Measurements from ENCODE around the gene OR9Q1.
"Not testable (repeated sequence)": the region's sequence is repeated elsewhere in the genome, so short reads cannot be mapped to it uniquely, and the experiment has no call there.

Gene OR9Q1

GRCh38 chr11:58135171-58135570 lies 111.5 kb downstream of the OR9Q1 start:
- no peak for DNase-seq (ENCODE audit: low spot score)

- no peak for DNase-seq (ENCODE audit: low spot score)
Observed at GRCh38 chr11:58142761-58143160, 119.1 kb downstream of the OR9Q1 start.

DNA sequence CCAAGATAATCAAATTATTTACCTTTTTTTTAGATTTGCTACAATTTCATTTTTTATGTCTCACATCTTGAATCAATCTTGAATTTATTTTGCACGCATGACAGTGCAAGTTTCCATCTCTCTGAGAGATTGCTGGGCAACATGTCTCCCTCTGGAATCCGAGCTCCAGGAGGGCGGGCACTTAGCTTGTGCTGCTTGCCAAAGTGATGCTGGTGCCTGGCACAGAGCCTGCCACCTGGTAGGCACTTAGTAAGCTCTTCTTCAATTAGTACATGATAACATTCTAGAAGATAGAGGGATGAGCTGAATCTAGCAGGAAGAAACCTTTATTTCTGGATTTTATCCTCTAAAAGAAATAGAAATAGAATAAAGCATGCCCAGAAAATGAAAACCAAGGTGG lies 129.1 kb downstream of the OR9Q1 start:
- no peak for DNase-seq (ENCODE audit: low spot score)

DNA sequence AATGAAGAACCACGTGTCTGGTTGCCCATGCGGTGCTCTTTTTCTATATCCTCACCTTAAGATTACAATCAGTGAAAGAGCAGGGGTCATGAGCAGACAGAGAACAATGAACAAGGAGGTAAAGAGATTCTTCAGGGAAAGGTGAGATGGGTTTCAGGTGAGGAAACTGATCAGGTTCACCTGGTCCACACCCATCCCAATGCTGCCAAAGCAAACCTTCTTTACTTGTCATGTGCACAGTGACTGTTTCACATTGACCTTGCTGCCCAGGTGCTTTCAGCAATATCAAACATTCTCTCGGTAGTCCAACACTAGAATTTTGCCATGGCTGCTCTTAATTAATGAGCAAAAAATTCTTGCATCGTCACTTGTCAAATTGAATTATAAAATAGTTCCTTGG lies 140.7 kb downstream of the OR9Q1 start:
- no peak for DNase-seq (ENCODE audit: low spot score)

DNA sequence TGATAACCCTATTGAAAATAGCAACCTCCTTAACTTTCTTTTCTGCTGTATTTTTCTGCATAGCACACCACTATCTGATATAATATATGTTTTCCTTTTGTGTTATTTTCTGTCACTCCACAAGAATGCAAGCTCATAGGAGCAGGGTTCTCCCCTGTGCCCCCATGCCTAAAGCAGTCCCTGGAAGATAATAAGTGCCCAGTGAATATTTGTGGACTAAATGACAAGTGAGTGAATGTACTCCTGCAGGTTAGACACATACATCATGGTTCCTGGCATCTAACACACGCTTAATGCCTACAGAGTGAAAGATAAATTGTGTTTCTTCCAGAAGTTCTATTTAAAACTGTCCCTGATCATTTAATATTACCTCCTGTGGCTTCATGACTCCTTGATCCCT lies 141.3 kb downstream of the OR9Q1 start:
- DNase-seq (ENCODE audit: low spot score), result no peak

- DNase-seq (ENCODE audit: low spot score), result no peak
Observed at GRCh38 chr11:58165504-58166106, 141.9 kb downstream of the OR9Q1 start.

DNA sequence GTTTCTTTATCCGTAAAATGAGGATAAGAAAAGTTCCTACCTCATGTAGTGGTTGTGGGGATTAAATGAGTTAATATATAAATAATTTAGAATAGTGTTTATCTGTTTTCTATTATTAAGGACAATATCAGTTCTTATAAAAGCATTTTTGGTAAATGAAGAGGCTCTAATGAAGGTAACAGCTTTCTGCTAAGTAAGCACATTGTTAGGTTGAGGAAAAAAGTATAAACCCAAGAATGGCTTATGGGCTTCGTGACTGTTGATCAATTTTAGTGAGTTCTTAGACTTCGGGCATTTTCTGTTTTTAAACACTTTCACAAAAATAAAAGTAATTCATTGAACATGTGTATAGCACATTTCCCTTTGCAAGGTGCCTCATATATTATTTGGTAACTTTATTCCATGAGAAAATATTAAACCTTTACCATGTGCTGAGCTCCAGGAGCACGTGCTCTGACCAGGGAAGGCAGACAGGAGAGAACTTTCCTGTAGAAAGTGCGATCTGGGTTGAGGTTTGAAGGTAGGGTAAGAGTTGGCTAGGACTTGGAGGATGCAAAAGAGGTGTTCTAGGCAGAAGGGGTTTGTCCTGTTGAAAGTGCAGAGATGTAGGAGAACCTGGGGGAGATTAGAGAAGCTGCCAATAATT lies 153.9 kb downstream of the OR9Q1 start:
- DNase-seq (ENCODE audit: low spot score), result no peak

- DNase-seq (ENCODE audit: low spot score), result no peak
Observed at GRCh38 chr11:58178444-58178843, 154.8 kb downstream of the OR9Q1 start.

DNA sequence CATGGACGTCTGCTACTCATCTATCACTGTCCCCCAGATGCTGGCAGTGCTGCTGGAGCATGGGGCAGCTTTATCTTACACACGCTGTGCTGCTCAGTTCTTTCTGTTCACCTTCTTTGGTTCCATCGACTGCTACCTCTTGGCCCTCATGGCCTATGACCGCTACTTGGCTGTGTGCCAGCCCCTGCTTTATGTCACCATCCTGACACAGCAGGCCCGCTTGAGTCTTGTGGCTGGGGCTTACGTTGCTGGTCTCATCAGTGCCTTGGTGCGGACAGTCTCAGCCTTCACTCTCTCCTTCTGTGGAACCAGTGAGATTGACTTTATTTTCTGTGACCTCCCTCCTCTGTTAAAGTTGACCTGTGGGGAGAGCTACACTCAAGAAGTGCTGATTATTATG lies 156.0 kb downstream of the OR9Q1 start:
- no peak for DNase-seq (ENCODE audit: low spot score)

DNA sequence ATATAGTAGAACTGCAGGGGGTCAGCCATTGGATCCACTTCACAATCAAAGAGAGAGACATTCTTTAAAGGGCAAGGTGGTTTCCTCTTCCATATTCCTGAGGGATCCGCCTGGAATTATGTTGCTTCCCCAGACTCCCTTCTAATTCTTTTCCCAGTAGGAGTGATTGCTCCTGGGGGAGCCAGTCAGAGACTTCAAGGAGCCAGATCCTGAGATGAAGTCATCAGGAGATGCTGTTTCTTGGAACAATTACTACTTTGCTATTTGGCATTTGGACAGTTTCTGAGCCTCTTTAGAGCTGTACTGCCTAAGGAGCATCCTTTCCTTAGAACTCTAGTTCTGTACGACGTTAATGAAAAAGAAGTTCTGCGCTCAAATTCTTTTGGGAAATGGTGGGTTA lies 163.3 kb downstream of the OR9Q1 start:
- DNase-seq (ENCODE audit: low spot score), result no peak

GRCh38 chr11:58188770-58189169 lies 165.1 kb downstream of the OR9Q1 start, which contains the start of gene OR9Q2:
OR9Q2 (plus strand) TSS chr11:58189070; CDS start chr11:58190491, 1,421 bp downstream.
- no peak for DNase-seq (ENCODE audit: low spot score)

DNA sequence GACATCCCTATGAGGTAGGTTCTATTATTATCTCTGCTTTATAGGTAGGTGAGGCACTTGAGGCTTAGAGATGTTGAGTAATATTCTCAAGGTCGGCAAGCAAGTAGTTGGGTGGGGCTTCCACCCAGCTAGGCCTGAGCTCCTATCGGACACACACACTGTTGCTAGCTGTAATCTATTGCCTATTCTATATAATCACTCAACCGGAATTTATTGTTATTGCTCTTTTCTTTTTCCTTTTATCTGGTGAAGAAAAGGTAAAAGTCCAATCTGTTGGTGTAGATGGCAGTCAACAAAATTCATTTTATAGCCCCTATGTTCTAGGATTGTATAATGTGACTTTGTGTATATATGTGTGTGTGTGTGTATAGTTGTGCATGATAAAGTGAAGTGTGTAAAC lies 168.5 kb downstream of the OR9Q1 start:
- DNase-seq (ENCODE audit: low spot score), result no peak

DNA sequence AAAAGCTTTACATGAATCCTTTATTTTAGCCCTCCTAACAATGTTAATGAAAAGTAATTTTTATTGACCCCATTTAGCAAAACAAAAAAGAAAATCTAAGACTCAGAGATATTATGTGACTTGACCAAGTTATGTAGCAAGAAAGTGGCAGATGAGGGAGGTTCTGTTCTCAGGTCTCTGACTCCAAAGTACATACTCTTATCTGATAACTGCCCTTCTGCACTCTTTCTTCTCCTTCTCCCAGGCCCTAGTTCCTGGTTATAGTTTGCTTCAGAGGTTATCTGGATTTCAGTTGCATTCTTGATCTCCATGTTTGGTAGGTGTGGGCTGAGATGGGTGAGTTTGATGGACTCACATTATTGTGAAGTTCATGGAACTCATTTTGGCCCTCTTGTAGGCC lies 169.7 kb downstream of the OR9Q1 start:
- DNase-seq (ENCODE audit: low spot score), result no peak

DNA sequence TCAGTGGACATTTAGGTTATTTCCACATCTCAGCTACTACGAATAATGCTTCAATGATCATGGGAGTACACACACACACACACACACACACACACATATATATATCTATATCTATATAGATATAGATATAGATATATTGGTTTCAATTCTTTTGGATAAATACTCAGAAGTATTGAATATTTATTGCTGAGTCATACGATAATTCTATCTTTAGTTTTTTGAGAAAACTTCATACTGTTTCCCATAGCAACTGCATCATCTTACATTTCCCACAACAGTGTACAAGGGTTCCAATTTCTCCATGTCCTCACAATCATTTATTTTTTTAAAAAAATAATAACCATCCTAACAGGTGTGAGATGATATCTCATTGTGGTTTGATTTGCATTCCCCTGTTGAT lies 172.3 kb downstream of the OR9Q1 start:
- DNase-seq (ENCODE audit: low spot score), result no peak

GRCh38 chr11:58199271-58199670 lies 175.6 kb downstream of the OR9Q1 start:
- DNase-seq (ENCODE audit: low spot score), result no peak

GRCh38 chr11:58204042-58204441 lies 180.4 kb downstream of the OR9Q1 start, which contains the start of gene OR1S2:
OR1S2 (minus strand) TSS chr11:58204142; CDS start chr11:58204142, 0 bp downstream.
- no peak for DNase-seq (ENCODE audit: low spot score)

DNA sequence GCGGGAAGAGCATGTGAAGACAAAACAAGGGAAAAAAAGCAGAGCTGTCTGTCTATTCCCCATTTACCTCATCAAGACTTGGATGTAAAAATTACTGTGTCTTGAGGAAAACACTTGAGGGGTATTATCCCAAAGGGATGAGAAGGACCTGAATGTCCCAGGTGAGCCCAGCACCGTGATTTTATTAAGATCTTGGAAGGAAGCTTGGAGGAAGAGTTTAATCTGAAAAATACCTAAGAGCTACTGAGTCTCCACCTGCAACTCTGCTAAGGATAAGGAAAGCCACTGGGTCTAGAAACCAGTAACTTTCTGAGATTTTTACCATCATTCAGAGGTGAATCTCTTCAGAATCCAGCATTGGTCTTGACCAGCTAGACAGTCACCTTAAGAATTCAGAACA lies 188.7 kb downstream of the OR9Q1 start, which contains the start of gene OR1S1:
TSS of gene OR1S1 (plus strand) at position 301 of the 400 bp plus-strand sequence.
- not testable (repeated sequence) for DNase-seq (ENCODE audit: low spot score)

DNA sequence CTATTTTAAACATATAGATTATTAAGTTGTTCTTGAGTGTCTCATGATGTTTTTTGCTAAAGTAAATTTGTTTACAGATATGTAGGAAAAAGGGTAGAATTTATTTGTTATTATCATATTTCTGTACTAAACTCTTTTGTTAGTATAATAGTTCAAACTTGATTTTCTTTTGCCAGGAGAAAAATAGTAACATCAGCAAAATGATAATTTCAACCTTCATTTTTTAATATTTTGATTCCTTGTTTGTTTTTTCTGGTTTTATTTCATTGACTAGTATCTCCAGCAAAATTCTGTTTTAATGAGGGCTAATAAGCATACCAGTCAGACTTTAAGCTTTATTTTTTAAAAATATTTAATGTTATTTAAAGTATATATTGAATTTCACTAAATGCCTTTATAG lies 192.8 kb downstream of the OR9Q1 start:
- DNase-seq (ENCODE audit: low spot score), result no peak

- DNase-seq (ENCODE audit: low spot score), result no peak
Observed at GRCh38 chr11:58222721-58223120, 199.0 kb downstream of the OR9Q1 start.

DNA sequence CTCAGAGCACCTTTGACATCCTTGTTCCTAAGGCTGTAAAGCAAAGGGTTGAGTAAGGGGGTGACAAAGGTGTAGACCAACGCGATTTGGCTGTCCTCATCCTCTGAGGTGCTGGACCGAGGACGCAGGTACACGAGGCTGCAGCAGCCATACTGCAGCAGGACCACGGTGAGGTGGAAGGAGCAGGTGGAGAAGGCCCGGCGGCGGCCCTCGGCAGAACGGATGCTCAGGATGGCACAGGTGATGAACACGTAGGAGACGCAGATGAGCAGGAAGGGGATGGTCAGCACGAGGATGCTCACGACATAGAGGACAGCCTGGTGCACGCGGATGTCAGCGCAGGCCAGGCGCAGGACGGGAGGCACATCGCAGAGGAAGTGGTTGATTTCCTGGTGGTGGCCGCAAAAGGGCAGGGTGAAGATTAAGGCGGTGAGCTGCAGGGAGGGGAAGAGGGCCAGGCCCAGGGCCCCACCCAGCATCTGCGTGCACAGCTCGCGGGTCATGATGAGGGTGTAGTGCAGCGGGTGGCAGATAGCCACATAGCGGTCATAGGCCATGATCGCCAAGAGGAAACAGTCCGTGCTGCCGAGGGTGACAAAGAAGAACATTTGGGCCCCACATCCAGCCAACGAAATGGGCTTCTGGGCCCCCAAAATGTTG lies 204.4 kb downstream of the OR9Q1 start:
- no peak for DNase-seq (ENCODE audit: low spot score)

Measured in AG08396 (cell line).